SU-DHL-6 (cell line): ENCODE results near the gene ZNF599.

ENCODE experiments used
- H2AFZ ChIP-seq: fragments of 200-600 bp; sonication (generic); 2 replicates; pipeline ENCODE4 v1.6.1; 2014; ENCODE audit warnings: low read depth, mild to moderate bottlenecking, moderate library complexity, mixed read lengths, antibody characterized with exemption, low read length; ENCODE audit not compliant: severe bottlenecking
- H3F3A ChIP-seq: fragments of 200-600 bp; shearing (Covaris generic); 2 replicates; pipeline ENCODE4 v1.6.0; 2016; ENCODE audit warnings: antibody characterized with exemption, mild to moderate bottlenecking; ENCODE audit not compliant: insufficient read depth
- H3K27ac ChIP-seq: fragments of 200-600 bp; sonication (generic); 2 replicates; pipeline ENCODE4 v1.5.1; 2016; ENCODE audit warnings: low read depth, mild to moderate bottlenecking, low read length, moderate library complexity, mixed read lengths
- H3K27me3 ChIP-seq: fragments of 200-600 bp; sonication (generic), shearing (Covaris generic); 2 replicates; pipeline ENCODE4 v1.6.0; 2014; ENCODE audit warnings: mild to moderate bottlenecking, low read length
- H3K36me3 ChIP-seq: fragments of 200-600 bp; sonication (generic); 2 replicates; pipeline ENCODE4 v1.6.1; 2014; ENCODE audit warnings: mild to moderate bottlenecking, low read length, mixed read lengths
- H3K4me2 ChIP-seq: fragments of 300-600, 200-600 bp; shearing (Covaris generic), sonication (generic); 2 replicates; pipeline ENCODE4 v1.6.0; 2014; ENCODE audit warnings: low read length, low read depth, mild to moderate bottlenecking; ENCODE audit not compliant: poor library complexity, severe bottlenecking
- H3K4me3 ChIP-seq: fragments of 200-600 bp; sonication (generic); 2 replicates; pipeline ENCODE4 v1.5.1; 2014; ENCODE audit warnings: antibody characterized with exemption, low read length, mild to moderate bottlenecking, mixed read lengths; ENCODE audit not compliant: insufficient read depth, poor library complexity, severe bottlenecking
- H3K79me2 ChIP-seq: fragments of 200-600 bp; sonication (generic); 2 replicates; pipeline ENCODE4 v1.6.1; 2014; ENCODE audit warnings: mild to moderate bottlenecking, low read length, moderate library complexity; ENCODE audit not compliant: insufficient read depth
- H3K9ac ChIP-seq: fragments of 200-600 bp; sonication (generic); 2 replicates; pipeline ENCODE4 v1.7.0; 2014; ENCODE audit warnings: mild to moderate bottlenecking, low read length
- H3K9me2 ChIP-seq: fragments of 200-600 bp; sonication (generic); replicated peaks from 2 replicates; pipeline ENCODE4 v1.6.1; 2014; ENCODE audit warnings: low read length; ENCODE audit not compliant: insufficient read depth
- H3K9me3 ChIP-seq: fragments of 200-600 bp; sonication (generic); 2 replicates; pipeline ENCODE4 v1.6.1; 2014; ENCODE audit warnings: low read length, mixed read lengths; ENCODE audit not compliant: insufficient read depth
- H4K20me1 ChIP-seq: fragments of 200-600 bp; sonication (generic); 2 replicates; pipeline ENCODE4 v1.6.1; 2014; ENCODE audit warnings: low read depth, mild to moderate bottlenecking, antibody characterized with exemption, low read length, moderate library complexity, mixed read lengths
- CTCF ChIP-seq: fragments of 200-600 bp; sonication (generic); IDR thresholded peaks from one replicate; pipeline ENCODE4 v1.5.1; 2017; ENCODE audit warnings: antibody characterized with exemption, mild to moderate bottlenecking, low read length, moderate library complexity; ENCODE audit not compliant: insufficient read depth, poor library complexity, severe bottlenecking
- EZH2phosphoT487 ChIP-seq: fragments of 200-600 bp; sonication (generic), shearing (Covaris generic); conservative IDR thresholded peaks from 2 replicates; pipeline ENCODE4 v1.6.1; 2018; ENCODE audit warnings: mild to moderate bottlenecking, antibody characterized with exemption, low read length, moderate library complexity, mixed read lengths

The ZNF599 gene

GRCh38 chr19:34778342-34778741 lies 5.3 kb upstream of the ZNF599 start:
- H4K20me1 ChIP-seq = no peaks in the 10 kb centered on the region
- H3K4me3 ChIP-seq = no peak overlapping the region
- H3K79me2 ChIP-seq = no peaks in the 10 kb centered on the region
- TF ChIP-seq CTCF (no peak), EZH2phosphoT487 (no peak)
- no peaks in the 10 kb centered on the region for H3K9me2 ChIP-seq
- no peak overlapping the region for H3K9ac ChIP-seq
- no peaks in the 10 kb centered on the region for H3F3A ChIP-seq
- H3K9me3 ChIP-seq = no peaks in the 10 kb centered on the region
- H3K4me2 ChIP-seq = no peak overlapping the region
- no peaks in the 10 kb centered on the region for H3K27me3 ChIP-seq
- no peaks in the 10 kb centered on the region for H3K36me3 ChIP-seq
- H3K27ac ChIP-seq = no peak overlapping the region
- no peak overlapping the region for H2AFZ ChIP-seq

DNA sequence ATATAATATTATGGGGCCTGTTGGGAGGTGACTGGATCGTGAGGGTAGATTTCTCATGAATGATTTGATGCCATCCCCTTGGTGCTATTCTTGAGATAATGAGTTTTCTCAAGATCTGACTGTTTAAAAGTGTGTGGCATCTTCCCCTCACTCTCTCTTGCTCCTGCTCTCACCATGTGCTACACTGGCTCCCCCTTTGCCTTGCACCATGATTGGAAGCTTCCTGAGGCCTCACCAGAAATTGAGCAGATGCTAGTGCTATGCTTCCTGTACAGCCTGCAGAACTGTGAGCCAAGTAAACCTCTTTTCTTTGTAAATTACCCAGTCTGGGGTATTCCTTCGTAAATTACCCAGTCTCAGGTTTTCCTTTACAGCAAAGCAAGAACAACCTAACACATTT lies 1.8 kb upstream of the ZNF599 start:
- no peaks in the 10 kb centered on the region for H4K20me1 ChIP-seq
- no peak overlapping the region for H3K4me2 ChIP-seq
- H3K79me2 ChIP-seq = no peaks in the 10 kb centered on the region
- H2AFZ ChIP-seq = no peak overlapping the region
- no peak overlapping the region for H3K27ac ChIP-seq
- no peaks in the 10 kb centered on the region for H3K36me3 ChIP-seq
- H3F3A ChIP-seq = no peaks in the 10 kb centered on the region
- H3K9me2 ChIP-seq = no peaks in the 10 kb centered on the region
- no peaks in the 10 kb centered on the region for H3K9me3 ChIP-seq
- H3K9ac ChIP-seq = no peak overlapping the region
- TF ChIP-seq EZH2phosphoT487 (no peak), CTCF (no peak)
- H3K4me3 ChIP-seq = no peak overlapping the region
- H3K27me3 ChIP-seq = no peaks in the 10 kb centered on the region

GRCh38 chr19:34773555-34773864 lies 495 bp upstream of the ZNF599 start:
- Histone ChIP-seq H3K79me2 (no peaks in the 10 kb centered on the region), H3K27ac (no peak overlapping the region), H3K9me2 (no peaks in the 10 kb centered on the region), H3K36me3 (no peaks in the 10 kb centered on the region), H3K4me3 (peak overlapping the region; percentile 47), H3K27me3 (no peaks in the 10 kb centered on the region), H3F3A (no peaks in the 10 kb centered on the region), H3K4me2 (peak overlapping the region; percentile 80), H4K20me1 (no peaks in the 10 kb centered on the region), H3K9ac (no peak overlapping the region; the same call in 1 of the 2 replicates), H2AFZ (peak overlapping the region; percentile 97), H3K9me3 (no peaks in the 10 kb centered on the region)
- TF ChIP-seq EZH2phosphoT487 = no peak
- TF ChIP-seq CTCF = no peak

DNA sequence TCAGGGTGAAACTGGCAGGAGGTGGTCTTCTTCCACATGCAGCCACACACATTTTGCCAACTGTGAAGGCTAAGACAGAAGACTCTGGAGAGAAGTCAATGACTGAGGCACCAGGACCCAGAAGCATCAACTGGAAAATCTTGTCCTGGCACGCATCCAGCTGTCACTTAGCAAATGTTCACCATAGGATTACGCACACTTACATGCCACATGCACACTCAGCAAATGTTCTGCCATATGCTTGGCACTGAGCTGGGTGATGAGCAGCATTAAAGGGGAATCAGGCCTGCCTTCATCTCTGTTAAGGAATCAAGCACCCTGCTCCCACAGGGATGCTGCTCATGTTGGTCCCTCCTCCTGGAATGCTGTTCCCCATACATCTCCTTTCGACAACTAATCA lies 5.1 kb downstream of the ZNF599 start:
- no peaks in the 10 kb centered on the region for H3F3A ChIP-seq
- H4K20me1 ChIP-seq = no peaks in the 10 kb centered on the region
- H2AFZ ChIP-seq = no peak overlapping the region
- no peaks in the 10 kb centered on the region for H3K79me2 ChIP-seq
- H3K9ac ChIP-seq = no peak overlapping the region
- peaks cover 7% of the 10 kb centered on the region; the same call in 1 of the 2 replicates for H3K9me3 ChIP-seq
- TF ChIP-seq EZH2phosphoT487 = no peak
- TF ChIP-seq CTCF = no peak
- H3K4me3 ChIP-seq = no peak overlapping the region
- no peak overlapping the region for H3K27ac ChIP-seq
- no peaks in the 10 kb centered on the region for H3K36me3 ChIP-seq
- no peak overlapping the region for H3K4me2 ChIP-seq
- H3K9me2 ChIP-seq = no peaks in the 10 kb centered on the region
- no peaks in the 10 kb centered on the region for H3K27me3 ChIP-seq
